ENCODE results near the gene MRPS15. TPM values are rescaled to one million over a fixed set of nuclear protein-coding genes. Genes with fewer than 3 reads are reported as not detected.

MRPS15 gene
- total RNA-seq, 1 donor from 2014 or later: 30.4 TPM

- H3K27me3 ChIP-seq: no peaks in the 10 kb centered on the region
- H3K27ac ChIP-seq: no peak overlapping the region
- no peak overlapping the region for H3K4me3 ChIP-seq
- DNase-seq (ENCODE audit: low spot score in 2 of 2): no peak
- no peaks in the 10 kb centered on the region for H3K9me3 ChIP-seq
- intact Hi-C loops (cut with DNase I): no loop called here
- TF ChIP-seq CTCF (IDR thresholded peaks at IDR 0.05): no peak
- H3K36me3 ChIP-seq: peaks cover 0 to 1% of the 10 kb centered on the region in 2 donors
- H3K4me1 ChIP-seq: peaks cover 3 to 11% of the 10 kb centered on the region in 2 donors
Observed at GRCh38 chr1:36467027-36467410, 2.8 kb upstream of the MRPS15 start.

- H3K36me3 ChIP-seq: peaks cover 4 to 5% of the 10 kb centered on the region in 2 donors
- peaks cover 3 to 11% of the 10 kb centered on the region in 2 donors for H3K4me1 ChIP-seq
- no peak overlapping the region for H3K4me3 ChIP-seq
- DNase-seq (ENCODE audit: low spot score in 2 of 2): no peak
- H3K27ac ChIP-seq: no peak overlapping the region
- H3K27me3 ChIP-seq: no peaks in the 10 kb centered on the region
- no peaks in the 10 kb centered on the region for H3K9me3 ChIP-seq
- intact Hi-C loops (cut with DNase I): no loop called here
- TF ChIP-seq CTCF (IDR thresholded peaks at IDR 0.05): no peak
Observed at GRCh38 chr1:36466370-36467026, 2.3 kb upstream of the MRPS15 start.

GRCh38 chr1:36465731-36466369, 1.7 kb upstream of the MRPS15 start:
- Histone ChIP-seq H3K9me3 (no peaks in the 10 kb centered on the region), H3K27ac (no peak overlapping the region), H3K36me3 (peaks cover 8 to 11% of the 10 kb centered on the region in 2 donors), H3K4me1 (peaks cover 3 to 11% of the 10 kb centered on the region in 2 donors), H3K4me3 (no peak overlapping the region), H3K27me3 (no peaks in the 10 kb centered on the region)
- DNase-seq (ENCODE audit: low spot score in 2 of 2): no peak
- TF ChIP-seq CTCF (IDR thresholded peaks at IDR 0.05): no peak
- intact Hi-C loops (cut with DNase I): loop anchor here (2.0 kb wide), 1 partner anchor 15 kb away; the partner anchor contains the start of gene OSCP1

GRCh38 chr1:36464605-36465393, 615 bp upstream of the MRPS15 start:
- no peaks in the 10 kb centered on the region for H3K9me3 ChIP-seq
- DNase-seq (ENCODE audit: low spot score in 2 of 2): no peak
- H3K4me3 ChIP-seq: peak overlapping the region; percentile 70 to 72
- peaks cover 8 to 21% of the 10 kb centered on the region in 2 donors for H3K36me3 ChIP-seq
- H3K27ac ChIP-seq: peak overlapping the region; percentile 87 to 90
- intact Hi-C loops (cut with DNase I): loop anchor here (2.0 kb wide), 1 partner anchor 14 kb away; the partner anchor contains the start of gene OSCP1
- H3K27me3 ChIP-seq: no peaks in the 10 kb centered on the region
- no peak for TF ChIP-seq CTCF (IDR thresholded peaks at IDR 0.05)
- peaks cover 3 to 11% of the 10 kb centered on the region in 2 donors for H3K4me1 ChIP-seq

- H3K4me3 ChIP-seq: peak overlapping the region; percentile 70 to 72
- H3K4me1 ChIP-seq: peaks cover 3 to 11% of the 10 kb centered on the region in 2 donors
- H3K27me3 ChIP-seq: no peaks in the 10 kb centered on the region
- DNase-seq (ENCODE audit: low spot score in 2 of 2): no peak
- H3K36me3 ChIP-seq: peaks cover 12 to 33% of the 10 kb centered on the region in 2 donors
- TF ChIP-seq CTCF (IDR thresholded peaks at IDR 0.05): no peak
- intact Hi-C loops (cut with DNase I): no loop called here
- peak overlapping the region in 1 of 2 donors; percentile 90 for H3K27ac ChIP-seq
- no peaks in the 10 kb centered on the region for H3K9me3 ChIP-seq
Observed at GRCh38 chr1:36463463-36463802, 751 bp downstream of the MRPS15 start.

Data from ascending aorta (tissue), 2 donors.